ENCODE measurements around the gene SPEN.

- TF ChIP-seq CTCF (conservative IDR thresholded peaks at IDR 0.05; ENCODE audit: low read depth, low read length) (no peak), MAZ (IDR thresholded peaks at IDR 0.05; ENCODE audit: borderline replicate concordance, low read depth, low read length) (no peak), POLR2A (IDR thresholded peaks at IDR 0.05; ENCODE audit: low read depth, low read length) (no peak), NFE2L2 (IDR thresholded peaks at IDR 0.05; ENCODE audit: low read depth, low read length) (no peak), MXI1 (IDR thresholded peaks at IDR 0.05; ENCODE audit: borderline replicate concordance, low read depth, low read length) (no peak), BHLHE40 (IDR thresholded peaks at IDR 0.05; ENCODE audit: low read depth, low read length) (no peak), CHD1 (IDR thresholded peaks at IDR 0.05; ENCODE audit: low read depth, low read length) (no peak), FOS (IDR thresholded peaks at IDR 0.05; ENCODE audit: low read depth, low read length) (no peak), RAD21 (IDR thresholded peaks at IDR 0.05; ENCODE audit: low read length) (no peak), RCOR1 (IDR thresholded peaks at IDR 0.05; ENCODE audit: insufficient replicate concordance, low read length) (no peak)
Observed at GRCh38 chr1:15850471-15851001, 3.0 kb downstream of the SPEN start.
